Measurements from ENCODE around the gene HMG20A.

The HMG20A gene

GRCh38 chr15:77532067-77532710, 111.5 kb downstream of the HMG20A start:
- Histone ChIP-seq H3K27ac (ENCODE audit: low read depth, low read length) (no peak overlapping the region), H3K9ac (ENCODE audit: low read depth, low read length) (no peak overlapping the region), H3K9me3 (ENCODE audit: control insufficient read depth, insufficient read depth, low read length) (no peaks in the 10 kb centered on the region), H3K36me3 (ENCODE audit: control insufficient read depth, insufficient read depth, low read length) (no peaks in the 10 kb centered on the region), H3K27me3 (ENCODE audit: control insufficient read depth, insufficient read depth, low read length) (no peaks in the 10 kb centered on the region), H3K4me3 (ENCODE audit: low read depth, low read length) (no peak overlapping the region), H3K4me1 (ENCODE audit: control insufficient read depth, insufficient read depth, low read length) (peaks cover 31% of the 10 kb centered on the region)

- no peaks in the 10 kb centered on the region for H3K27me3 ChIP-seq (ENCODE audit: control insufficient read depth, insufficient read depth, low read length)
- H3K9ac ChIP-seq (ENCODE audit: low read depth, low read length) = no peak overlapping the region
- no peaks in the 10 kb centered on the region for H3K36me3 ChIP-seq (ENCODE audit: control insufficient read depth, insufficient read depth, low read length)
- H3K9me3 ChIP-seq (ENCODE audit: control insufficient read depth, insufficient read depth, low read length) = no peaks in the 10 kb centered on the region
- peaks cover 31% of the 10 kb centered on the region for H3K4me1 ChIP-seq (ENCODE audit: control insufficient read depth, insufficient read depth, low read length)
- no peak overlapping the region for H3K27ac ChIP-seq (ENCODE audit: low read depth, low read length)
- H3K4me3 ChIP-seq (ENCODE audit: low read depth, low read length) = no peak overlapping the region
Observed at GRCh38 chr15:77532846-77533245, 112.2 kb downstream of the HMG20A start.

- Histone ChIP-seq H3K9ac (ENCODE audit: low read depth, low read length) (no peak overlapping the region), H3K9me3 (ENCODE audit: control insufficient read depth, insufficient read depth, low read length) (no peaks in the 10 kb centered on the region), H3K27ac (ENCODE audit: low read depth, low read length) (no peak overlapping the region), H3K27me3 (ENCODE audit: control insufficient read depth, insufficient read depth, low read length) (no peaks in the 10 kb centered on the region), H3K36me3 (ENCODE audit: control insufficient read depth, insufficient read depth, low read length) (no peaks in the 10 kb centered on the region), H3K4me1 (ENCODE audit: control insufficient read depth, insufficient read depth, low read length) (peaks cover 39% of the 10 kb centered on the region), H3K4me3 (ENCODE audit: low read depth, low read length) (no peak overlapping the region)
Observed at GRCh38 chr15:77533578-77534430, 113.1 kb downstream of the HMG20A start.
